ENCODE measurements around the gene FAM237B. TPM values are rescaled to one million over a fixed set of nuclear protein-coding genes. Genes with fewer than 3 reads are reported as not detected.
"Not testable (repeated sequence)": the region's sequence is repeated elsewhere in the genome, so short reads cannot be mapped to it uniquely, and the experiment has no call there.

The FAM237B gene
- total RNA-seq: not detected

DNA sequence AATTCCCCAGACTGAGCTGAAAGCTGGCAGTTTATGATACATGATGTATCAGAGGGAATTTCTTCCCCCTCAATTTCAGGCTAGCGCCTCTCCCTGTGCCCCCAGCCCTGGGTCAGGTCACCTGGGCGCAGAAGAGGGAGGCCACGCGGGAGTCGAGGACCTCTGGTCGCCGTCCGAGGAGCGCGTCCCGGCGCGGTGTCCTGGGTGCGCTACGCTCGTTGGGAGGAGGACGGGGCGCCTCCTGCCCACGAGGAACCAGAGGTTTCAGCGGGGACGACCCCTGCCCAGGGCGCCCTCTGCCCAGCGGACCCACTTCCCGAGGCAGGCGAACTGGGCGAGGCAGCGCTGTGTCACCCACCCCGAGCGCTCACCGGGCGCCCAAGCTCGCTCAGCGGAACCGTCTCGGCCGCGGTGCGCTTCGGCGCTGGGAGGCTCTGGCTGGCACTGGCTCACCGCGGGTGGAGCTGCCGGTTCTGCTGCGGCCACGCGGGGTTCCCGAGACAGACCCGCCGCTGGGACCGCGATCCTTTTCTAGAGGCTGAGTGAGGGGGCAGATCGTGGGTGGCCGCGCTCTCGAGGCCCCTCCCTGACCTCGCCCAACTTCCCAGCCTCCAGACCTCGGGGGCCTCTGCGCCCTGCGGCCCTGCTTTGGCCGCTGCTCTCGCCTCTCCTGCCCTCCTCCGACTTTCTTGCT lies at the start of gene FAM237B:
Gene FAM237B, minus strand, starts transcription at position 504 of the 694 bp plus-strand sequence. CDS start 1,556 bp downstream, outside the sequence.
- H3K9me3 Mint-ChIP-seq: no peaks in the 10 kb centered on the region
- POLR2A ChIA-PET: no interaction called here
- peaks cover 8% of the 10 kb centered on the region for H3K4me1 Mint-ChIP-seq
- H3K27ac Mint-ChIP-seq: no peak within 1 kb of the TSS
- CTCF ChIA-PET: no interaction called here
- no peaks in the 10 kb centered on the region for H3K36me3 Mint-ChIP-seq (ENCODE audit: low read depth)
- H3K4me3 Mint-ChIP-seq: no peak within 1 kb of the TSS
- no peak for DNase-seq
- H3K27me3 Mint-ChIP-seq: peaks cover 47% of the 10 kb centered on the region

DNA sequence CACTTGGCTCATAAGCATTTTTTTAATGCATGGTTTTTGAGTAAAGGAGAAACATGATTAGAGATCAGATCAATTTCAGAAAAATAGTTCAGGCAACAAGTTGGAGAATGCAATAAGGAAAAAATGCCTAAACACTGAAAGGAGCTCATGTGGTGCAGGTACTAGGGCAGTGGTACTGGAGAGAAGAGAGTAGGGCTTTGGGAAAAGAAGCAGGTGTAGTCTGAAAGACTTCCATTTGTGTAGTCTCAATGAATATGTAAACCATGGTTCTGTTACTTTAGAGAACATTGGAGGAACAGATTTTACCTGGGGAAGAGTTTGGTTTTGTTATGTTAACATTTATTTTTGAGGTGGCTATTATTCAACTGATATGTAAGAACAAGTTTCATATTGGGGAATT lies 30.9 kb upstream of the FAM237B start:
- H3K9me3 Mint-ChIP-seq: peaks cover 9% of the 10 kb centered on the region
- ChIA-PET POLR2A (no interaction called here), CTCF (no interaction called here)
- H3K4me3 Mint-ChIP-seq: no peak overlapping the region
- no peaks in the 10 kb centered on the region for H3K27me3 Mint-ChIP-seq
- peaks cover 60% of the 10 kb centered on the region for H3K36me3 Mint-ChIP-seq (ENCODE audit: low read depth)
- H3K27ac Mint-ChIP-seq: no peak overlapping the region
- H3K4me1 Mint-ChIP-seq: peaks cover 17% of the 10 kb centered on the region
- DNase-seq: no peak

DNA sequence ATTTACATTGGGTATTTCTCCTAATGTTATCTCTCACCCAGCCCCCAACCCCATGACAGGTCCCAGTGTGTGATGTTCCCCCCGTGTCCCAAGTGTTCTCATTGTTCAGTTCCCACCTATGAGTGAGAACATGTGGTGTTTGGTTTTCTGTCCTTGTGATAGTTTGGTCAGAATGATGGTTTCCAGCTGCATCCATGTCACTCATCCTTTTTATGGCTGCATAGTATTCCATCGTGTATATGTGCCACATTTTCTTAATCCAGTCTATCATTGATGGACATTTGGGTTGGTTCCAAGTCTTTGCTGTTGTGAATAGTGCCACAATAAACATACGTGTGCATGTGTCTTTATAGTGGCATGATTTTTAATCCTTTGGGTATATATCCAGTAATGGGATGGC lies 28.9 kb upstream of the FAM237B start:
- DNase-seq, H3K27ac Mint-ChIP-seq, CTCF ChIA-PET, H3K4me3 Mint-ChIP-seq, H3K27me3 Mint-ChIP-seq, POLR2A ChIA-PET, H3K9me3 Mint-ChIP-seq: not testable (repeated sequence)
- Mint-ChIP-seq H3K4me1 (peaks cover 32% of the 10 kb centered on the region), H3K36me3 (ENCODE audit: low read depth) (peaks cover 41% of the 10 kb centered on the region)

DNA sequence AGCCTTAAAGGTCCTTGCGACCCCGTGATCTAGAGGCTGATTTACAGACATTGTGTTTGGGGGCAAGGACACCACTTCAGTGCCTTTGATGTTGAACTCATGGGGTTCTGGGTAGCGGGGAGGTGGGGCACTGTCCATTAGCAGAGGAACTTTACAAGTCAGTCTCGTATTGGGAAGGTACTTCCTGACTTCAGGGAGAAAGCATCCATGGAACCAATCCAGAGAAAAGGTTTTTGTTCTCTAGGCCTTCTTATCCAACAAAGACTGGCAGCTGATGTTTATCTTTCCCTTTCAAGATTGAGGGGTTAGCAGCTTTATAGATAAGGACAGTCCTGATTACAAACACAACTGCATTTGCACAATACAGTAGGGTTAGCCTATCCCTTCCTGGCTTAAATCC lies 28.2 kb upstream of the FAM237B start:
- Mint-ChIP-seq H3K4me3 (no peak overlapping the region), H3K36me3 (ENCODE audit: low read depth) (peaks cover 39% of the 10 kb centered on the region), H3K4me1 (peaks cover 33% of the 10 kb centered on the region), H3K27me3 (no peaks in the 10 kb centered on the region), H3K9me3 (peaks cover 3% of the 10 kb centered on the region), H3K27ac (no peak overlapping the region)
- DNase-seq: no peak
- POLR2A ChIA-PET: no interaction called here
- CTCF ChIA-PET: no interaction called here

DNA sequence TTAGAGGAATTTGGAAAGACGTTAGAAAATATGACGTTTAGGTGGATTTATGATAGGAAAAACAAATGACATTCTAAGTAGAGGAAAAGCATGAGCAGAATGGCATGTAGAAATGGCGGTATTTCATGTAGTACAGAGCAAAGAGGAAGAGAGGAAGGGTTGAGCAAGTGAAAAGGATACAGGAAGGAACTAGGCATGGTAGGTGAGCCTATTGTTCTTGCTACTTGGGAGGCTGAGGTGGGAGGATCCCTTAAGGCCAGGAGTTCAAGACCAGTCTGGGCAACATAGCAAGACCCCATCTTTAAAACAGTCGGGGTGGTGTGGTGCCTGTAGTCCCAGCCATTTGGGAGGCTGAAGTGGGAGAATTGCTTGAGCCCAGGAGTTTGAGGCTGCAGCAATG lies 26.7 kb upstream of the FAM237B start:
- H3K27ac Mint-ChIP-seq: peak overlapping the region; percentile 53
- peaks cover 3% of the 10 kb centered on the region for H3K9me3 Mint-ChIP-seq
- H3K36me3 Mint-ChIP-seq (ENCODE audit: low read depth): peaks cover 25% of the 10 kb centered on the region
- peak overlapping the region; percentile 91 for H3K4me3 Mint-ChIP-seq
- ChIA-PET CTCF (interaction anchor here (0.6 to 1.0 kb wide), 2 partner anchors 64 to 1650 kb away, joined by 3 to 4 read pairs; no protein-coding TSS in a partner anchor), POLR2A (no interaction called here)
- no peaks in the 10 kb centered on the region for H3K27me3 Mint-ChIP-seq
- peaks cover 31% of the 10 kb centered on the region for H3K4me1 Mint-ChIP-seq
- DNase-seq: no peak

DNA sequence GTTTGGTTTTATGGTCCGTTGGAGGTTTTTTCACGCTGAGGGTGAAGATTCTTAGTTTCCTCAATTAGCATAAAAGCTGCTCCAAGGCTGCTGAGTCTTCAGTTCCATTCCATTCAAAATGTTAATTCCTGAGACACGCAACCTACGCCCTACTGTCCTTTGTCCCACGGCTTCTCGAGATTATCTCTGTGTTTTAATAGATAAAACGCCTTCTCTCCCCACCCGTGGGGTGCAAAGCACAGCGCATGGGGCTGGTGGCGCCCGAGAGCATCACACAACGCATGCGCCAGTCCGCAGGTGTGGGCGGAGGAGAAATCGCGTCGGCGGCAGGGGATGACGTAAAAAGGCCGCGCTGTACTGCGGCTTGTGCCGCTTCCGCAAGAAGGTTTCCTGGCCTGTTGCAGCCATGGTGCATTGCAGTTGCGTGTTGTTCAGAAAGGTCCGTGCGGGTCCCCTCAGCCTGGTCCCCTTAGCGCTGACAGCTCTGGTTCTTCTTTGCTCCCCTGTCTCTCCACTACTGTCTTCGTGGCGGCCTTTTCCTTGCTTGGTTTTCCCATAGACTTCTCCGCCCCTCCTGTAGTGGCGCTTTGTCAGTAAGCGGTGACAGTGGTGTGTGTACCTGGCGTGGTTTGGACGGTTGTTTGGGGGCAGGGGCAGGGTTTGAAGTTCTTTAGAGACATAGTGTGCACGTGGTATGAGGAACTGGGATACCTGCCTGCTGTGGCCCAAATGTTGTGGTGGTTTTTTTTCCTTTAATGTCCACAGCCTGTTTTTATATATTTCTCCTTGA lies 25.4 kb upstream of the FAM237B start, which contains the start of gene GTPBP10:
Gene GTPBP10, plus strand, starts transcription at position 381 of the 790 bp plus-strand sequence. Its CDS starts 26 bp downstream, at position 407.
- DNase-seq: peak; percentile 94
- ChIA-PET CTCF (interaction anchor here (0.8 to 1.7 kb wide), 16 partner anchors 8 to 193 kb away, joined by 3 to 15 read pairs (median 4); partner anchors contain the start of genes CLDN12 and STEAP1), POLR2A (interaction anchor here (0.6 to 1.7 kb wide), 8 partner anchors 10 to 95 kb away, joined by 3 to 17 read pairs (median 3); partner anchors contain the start of gene CLDN12)
- peaks cover 3% of the 10 kb centered on the region for H3K9me3 Mint-ChIP-seq
- H3K4me1 Mint-ChIP-seq: peaks cover 31% of the 10 kb centered on the region
- H3K27me3 Mint-ChIP-seq: no peaks in the 10 kb centered on the region
- H3K4me3 Mint-ChIP-seq: peak within 1 kb of the TSS; percentile 91
- peaks cover 16% of the 10 kb centered on the region for H3K36me3 Mint-ChIP-seq (ENCODE audit: low read depth)
- peak within 1 kb of the TSS; percentile 93 for H3K27ac Mint-ChIP-seq

DNA sequence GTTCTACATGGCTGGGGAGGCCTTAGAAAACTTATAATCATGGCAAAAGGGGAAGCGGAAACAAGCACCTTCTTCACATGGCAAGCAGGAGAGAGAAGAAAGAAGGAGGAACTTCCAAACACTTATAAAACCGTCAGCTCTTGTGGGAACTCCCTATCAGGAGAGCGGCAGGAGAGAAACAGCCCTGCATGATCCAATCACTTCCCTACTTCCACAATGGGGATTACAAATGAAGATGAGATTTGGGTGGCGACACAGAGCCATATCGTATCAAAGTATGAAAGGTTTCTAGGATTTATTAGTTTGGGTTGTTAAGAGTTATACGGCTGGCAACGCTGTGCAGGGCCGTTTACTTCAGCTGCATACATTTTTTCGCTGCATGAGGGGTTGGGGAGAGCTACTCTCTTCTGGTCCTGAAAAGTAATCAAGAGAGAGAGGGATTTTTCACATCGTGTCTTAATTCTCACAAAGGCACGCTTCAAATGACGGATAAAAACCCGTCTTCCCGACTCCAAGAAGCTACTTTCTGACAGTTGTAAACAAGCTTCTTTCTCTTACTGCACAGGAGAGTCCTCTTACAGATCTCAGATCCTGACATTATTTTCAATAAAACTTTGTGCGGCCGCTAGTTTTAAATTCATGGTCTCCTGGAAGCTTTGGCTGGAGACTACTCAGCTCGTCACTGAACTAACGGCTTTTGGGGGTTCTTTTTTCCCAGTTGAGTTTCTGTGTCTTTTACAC lies 24.7 kb upstream of the FAM237B start:
- Mint-ChIP-seq H3K4me3 (peak overlapping the region; percentile 91), H3K36me3 (ENCODE audit: low read depth) (peaks cover 16% of the 10 kb centered on the region), H3K27ac (peak overlapping the region; percentile 93), H3K9me3 (peaks cover 3% of the 10 kb centered on the region), H3K4me1 (peaks cover 31% of the 10 kb centered on the region), H3K27me3 (no peaks in the 10 kb centered on the region)
- ChIA-PET POLR2A (interaction anchor here (0.6 to 1.7 kb wide), 9 partner anchors 9 to 94 kb away, joined by 3 to 17 read pairs (median 3); partner anchors contain the start of gene CLDN12), CTCF (interaction anchor here (0.8 to 1.7 kb wide), 16 partner anchors 9 to 192 kb away, joined by 3 to 15 read pairs (median 4); partner anchors contain the start of genes CLDN12 and STEAP1)
- no peak for DNase-seq

DNA sequence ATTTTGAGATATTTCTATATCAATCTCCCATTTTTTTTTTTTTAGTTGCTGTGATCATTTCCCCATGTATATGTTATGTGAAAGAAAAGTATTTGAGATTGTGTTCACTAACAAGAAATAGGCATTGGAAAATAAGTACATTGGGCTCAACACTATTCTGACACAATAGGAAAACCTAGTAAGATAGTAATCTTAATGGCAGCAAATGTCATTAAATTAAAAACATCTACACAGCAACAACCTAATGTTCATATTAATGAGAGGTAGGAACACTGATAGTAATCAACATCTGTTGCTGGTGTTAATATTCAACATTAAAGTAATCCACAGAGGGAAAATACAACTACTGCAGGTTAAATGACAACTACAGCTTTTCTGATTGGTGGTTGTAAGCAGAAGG lies 23.9 kb upstream of the FAM237B start:
- no peak for DNase-seq
- Mint-ChIP-seq H3K9me3 (peaks cover 2% of the 10 kb centered on the region), H3K4me3 (peak overlapping the region; percentile 91), H3K4me1 (peaks cover 31% of the 10 kb centered on the region), H3K27ac (peak overlapping the region; percentile 93), H3K27me3 (no peaks in the 10 kb centered on the region), H3K36me3 (ENCODE audit: low read depth) (peaks cover 11% of the 10 kb centered on the region)
- CTCF ChIA-PET: interaction anchor here (1.0 to 1.7 kb wide), 5 partner anchors 8 to 83 kb away, joined by 3 to 15 read pairs (median 5); no protein-coding TSS in a partner anchor
- POLR2A ChIA-PET: interaction anchor here (1.7 kb wide), 1 partner anchor 58 kb away, joined by 17 read pairs; the partner anchor contains the start of gene CLDN12

DNA sequence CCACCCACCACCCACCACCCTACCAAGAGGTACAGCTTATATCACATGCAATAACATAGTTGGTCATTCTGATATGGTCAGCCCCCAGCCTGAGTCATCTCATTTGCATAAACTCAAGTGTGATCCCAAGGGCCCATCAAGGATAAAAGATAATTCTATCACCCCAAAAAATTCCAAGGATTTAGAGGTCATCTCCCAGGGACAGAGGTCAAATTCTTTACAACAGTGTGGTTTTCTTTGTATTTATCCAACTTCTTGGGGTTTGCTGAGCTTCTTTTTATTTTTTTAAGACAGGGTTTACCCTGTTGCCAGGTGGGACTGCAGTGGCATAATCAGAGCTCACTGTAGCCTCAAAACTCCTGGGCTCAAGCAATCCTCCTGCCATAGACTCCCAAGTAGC lies 16.0 kb upstream of the FAM237B start:
- no peak overlapping the region for H3K4me3 Mint-ChIP-seq
- H3K27me3 Mint-ChIP-seq: peaks cover 6% of the 10 kb centered on the region
- CTCF ChIA-PET: interaction anchor here (1.4 kb wide), 1 partner anchor 9 kb away, joined by 8 read pairs; the partner anchor contains the start of gene GTPBP10

DNA sequence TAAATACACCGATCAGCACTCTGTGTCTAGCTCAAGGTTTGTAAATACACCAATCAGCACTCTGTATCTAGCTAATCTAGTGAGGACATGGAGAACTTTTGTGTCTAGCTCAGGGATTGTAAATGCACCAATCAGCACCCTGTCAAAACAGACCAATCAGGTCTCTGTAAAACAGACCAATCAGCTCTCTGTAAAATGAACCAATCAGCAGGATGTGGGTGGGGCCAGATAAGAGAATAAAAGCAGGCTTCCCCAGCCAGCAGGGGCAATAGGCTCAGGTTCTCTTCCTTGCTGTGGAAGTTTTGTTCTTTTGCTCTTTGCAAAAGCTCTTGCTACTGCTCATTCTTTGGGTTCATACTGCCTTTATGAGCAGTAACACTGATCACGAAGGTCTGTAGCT lies 13.8 kb upstream of the FAM237B start:
- DNase-seq; CTCF ChIA-PET; H3K36me3 Mint-ChIP-seq (ENCODE audit: low read depth); H3K4me3 Mint-ChIP-seq; H3K27me3 Mint-ChIP-seq; H3K4me1 Mint-ChIP-seq; H3K9me3 Mint-ChIP-seq; H3K27ac Mint-ChIP-seq: not testable (repeated sequence)
- POLR2A ChIA-PET: interaction anchor here (1.1 kb wide), 1 partner anchor 11 kb away, joined by 3 read pairs; no protein-coding TSS in a partner anchor

More for the DNA sequence above, 16.0 kb upstream of the FAM237B start:
- Mint-ChIP-seq H3K9me3 (no peaks in the 10 kb centered on the region), H3K27ac (no peak overlapping the region), H3K36me3 (ENCODE audit: low read depth) (no peaks in the 10 kb centered on the region), H3K4me1 (no peaks in the 10 kb centered on the region)
- no peak for DNase-seq
- POLR2A ChIA-PET: interaction anchor here (1.0 to 1.3 kb wide), 2 partner anchors 9 to 161 kb away, joined by 4 read pairs; no protein-coding TSS in a partner anchor

DNA sequence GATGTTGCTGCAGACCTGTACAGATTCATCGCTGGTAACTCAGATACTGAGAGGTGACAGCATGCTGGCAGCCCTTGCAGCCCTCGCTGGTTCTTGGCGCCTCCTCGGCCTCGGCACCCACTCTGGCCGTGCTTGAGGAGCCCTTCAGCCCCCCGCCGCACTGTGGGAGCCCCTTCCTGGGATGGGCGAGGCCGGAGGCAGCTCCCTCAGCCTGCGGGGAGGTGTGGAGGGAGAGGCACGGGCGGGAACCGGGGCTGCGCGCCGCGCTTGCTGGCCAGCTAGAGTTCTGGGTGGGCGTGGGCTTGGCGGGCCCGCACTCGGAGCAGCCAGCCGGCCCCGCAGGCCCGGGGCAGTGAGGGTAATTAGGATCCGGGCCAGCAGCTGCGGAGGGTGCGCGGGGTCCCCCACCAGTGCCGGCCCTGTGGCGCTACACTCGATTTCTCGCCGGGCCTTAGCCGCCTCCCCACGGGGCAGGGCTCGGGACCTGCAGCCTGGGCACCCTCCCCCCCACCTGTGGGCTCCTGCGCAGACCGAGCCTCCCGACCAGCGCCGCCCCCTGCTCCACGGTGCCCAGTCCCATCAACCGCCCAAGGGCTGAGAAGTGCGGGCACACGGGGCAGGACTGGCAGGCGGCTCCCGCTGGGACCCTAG lies 13.2 kb upstream of the FAM237B start:
- H3K36me3 Mint-ChIP-seq (ENCODE audit: low read depth): no peaks in the 10 kb centered on the region
- ChIA-PET POLR2A (no interaction called here), CTCF (no interaction called here)
- no peaks in the 10 kb centered on the region for H3K9me3 Mint-ChIP-seq
- H3K27ac Mint-ChIP-seq: no peak overlapping the region
- no peak overlapping the region for H3K4me3 Mint-ChIP-seq
- no peaks in the 10 kb centered on the region for H3K4me1 Mint-ChIP-seq
- DNase-seq: no peak
- peaks cover 4% of the 10 kb centered on the region for H3K27me3 Mint-ChIP-seq

DNA sequence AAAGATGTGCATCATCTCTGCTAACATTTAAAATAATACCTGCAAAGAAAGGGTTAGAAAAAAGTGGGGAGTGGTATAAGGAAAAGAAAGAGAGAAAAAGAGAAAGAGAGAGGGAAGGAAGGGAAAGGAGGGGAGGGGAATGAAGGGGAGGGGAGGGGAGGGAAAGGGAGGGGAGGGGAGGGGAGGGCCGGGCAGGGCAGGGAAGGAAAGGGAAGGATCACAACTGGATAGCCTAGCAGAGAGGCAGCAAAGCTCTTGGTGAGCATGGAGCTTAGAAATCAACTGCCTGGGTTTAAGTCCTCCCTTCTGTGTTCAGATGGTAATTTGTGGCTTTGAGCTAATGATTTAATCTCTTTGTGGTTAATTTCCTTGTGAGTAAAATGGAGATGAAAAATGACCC lies 5.4 kb upstream of the FAM237B start:
- Mint-ChIP-seq H3K27me3 (peaks cover 20% of the 10 kb centered on the region), H3K4me1 (peaks cover 2% of the 10 kb centered on the region), H3K36me3 (ENCODE audit: low read depth) (no peaks in the 10 kb centered on the region), H3K4me3 (no peak overlapping the region), H3K9me3 (no peaks in the 10 kb centered on the region), H3K27ac (no peak overlapping the region)
- CTCF ChIA-PET: no interaction called here
- POLR2A ChIA-PET: no interaction called here
- no peak for DNase-seq

Data from activated CD4-positive, alpha-beta memory T cell treated with anti-CD3 and anti-CD28 coated beads, Interleukin-2, amount 10 ng/mL, durations not matched to agents 7 days and 5 days (primary cell).